Activated CD4-positive, alpha-beta T cell treated with anti-CD3 and anti-CD28 coated beads, Interleukin-2, Interleukin-6, amounts not matched to agents 100 ng/mL and 50 ng/mL, durations not matched to agents 16 hours and 8 hours (primary cell): ENCODE results near the gene SRGAP2.
A peak's percentile ranks its signal among the peaks of the same experiment; 100 is the strongest.
"Not testable (repeated sequence)": the region's sequence is repeated elsewhere in the genome, so short reads cannot be mapped to it uniquely, and the experiment has no call there.

Source experiments
- DNase-seq: peaks from one replicate; pipeline ENCODE4 v3.0.0-alpha.2; 2020

SRGAP2 gene

GRCh38 chr1:206210802-206211201 lies 7.5 kb downstream of the SRGAP2 start:
- not testable (repeated sequence) for DNase-seq

- not testable (repeated sequence) for DNase-seq
Measured at GRCh38 chr1:206215600-206216392, 12.5 kb downstream of the SRGAP2 start.

DNA sequence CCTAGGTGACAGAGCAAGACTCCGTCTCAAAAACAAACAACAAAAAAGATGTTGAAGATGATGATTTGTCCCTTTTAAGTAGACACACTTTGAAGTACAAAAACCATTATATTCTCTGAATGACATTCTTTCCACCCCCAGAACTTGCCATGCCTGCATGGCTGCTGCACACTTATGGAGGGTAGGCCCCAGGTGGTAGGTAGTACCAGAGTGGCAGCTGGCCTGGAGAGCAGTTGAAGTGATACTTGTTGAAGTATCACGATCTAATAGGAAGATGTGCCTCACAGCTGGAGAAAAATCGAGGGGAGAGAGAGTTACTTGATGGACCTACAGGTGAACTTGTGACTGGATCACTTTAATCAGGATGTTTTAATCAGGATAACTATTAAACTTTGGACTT lies 14.9 kb downstream of the SRGAP2 start:
- DNase-seq, result not testable (repeated sequence)

GRCh38 chr1:206218765-206219164 lies 15.4 kb downstream of the SRGAP2 start:
- DNase-seq, result not testable (repeated sequence)

GRCh38 chr1:206219514-206220331 lies 16.4 kb downstream of the SRGAP2 start:
- not testable (repeated sequence) for DNase-seq

GRCh38 chr1:206220332-206221000 lies 17.1 kb downstream of the SRGAP2 start:
- DNase-seq, result not testable (repeated sequence)

DNA sequence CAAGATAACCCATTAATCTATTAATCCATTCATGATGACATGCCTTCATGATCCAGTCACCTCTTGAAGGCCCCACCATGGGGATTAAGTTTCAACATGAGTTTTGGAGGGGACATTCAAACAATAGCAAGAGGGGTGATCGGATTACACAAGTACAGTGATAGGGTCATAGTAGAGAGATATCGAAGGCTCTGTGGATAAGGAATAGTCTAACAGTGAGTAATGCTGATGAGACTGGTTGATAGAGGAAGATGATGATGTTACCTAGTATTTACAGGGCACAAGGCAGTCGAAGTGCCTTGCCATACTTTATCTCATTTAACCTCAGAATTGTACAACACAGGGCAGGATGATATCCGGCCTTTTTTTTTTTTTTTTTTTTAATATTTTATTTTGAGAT lies 18.2 kb downstream of the SRGAP2 start:
- DNase-seq, result not testable (repeated sequence)

GRCh38 chr1:206224190-206224776 lies 20.9 kb downstream of the SRGAP2 start:
- peak; percentile 1 for DNase-seq

- not testable (repeated sequence) for DNase-seq
Measured at GRCh38 chr1:206225386-206225785, 22.0 kb downstream of the SRGAP2 start.

- DNase-seq, result not testable (repeated sequence)
Measured at GRCh38 chr1:206226886-206227285, 23.5 kb downstream of the SRGAP2 start.

- not testable (repeated sequence) for DNase-seq
Measured at GRCh38 chr1:206229286-206229685, 25.9 kb downstream of the SRGAP2 start.

- DNase-seq, result not testable (repeated sequence)
Measured at GRCh38 chr1:206231989-206232388, 28.6 kb downstream of the SRGAP2 start.

GRCh38 chr1:206232970-206233645 lies 29.8 kb downstream of the SRGAP2 start:
- not testable (repeated sequence) for DNase-seq

GRCh38 chr1:206234189-206234916 lies 31.0 kb downstream of the SRGAP2 start:
- DNase-seq, result not testable (repeated sequence)

GRCh38 chr1:206235190-206235589 lies 31.8 kb downstream of the SRGAP2 start:
- not testable (repeated sequence) for DNase-seq

GRCh38 chr1:206240288-206240687 lies 36.9 kb downstream of the SRGAP2 start:
- peak; percentile 44 for DNase-seq

DNA sequence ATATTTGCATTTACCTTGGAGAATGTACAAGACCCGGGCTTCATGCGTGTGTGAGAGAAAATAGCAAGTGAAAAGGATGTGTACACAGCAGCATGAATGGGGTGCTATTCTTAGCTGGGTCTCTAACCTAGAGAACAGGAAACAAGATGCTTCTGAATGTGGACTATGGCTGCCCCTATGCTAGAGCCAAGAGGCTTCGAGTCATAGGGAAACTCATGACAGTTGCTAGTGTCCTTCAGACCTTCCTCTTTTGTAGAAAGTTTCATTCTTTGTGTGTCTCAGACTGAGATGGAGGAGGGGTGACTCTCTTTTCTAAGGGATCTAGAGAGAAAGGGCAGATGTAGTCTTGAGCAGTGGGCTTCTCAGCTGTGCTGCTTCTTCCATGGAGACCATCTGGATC lies 40.0 kb downstream of the SRGAP2 start:
- DNase-seq, result peak; percentile 73

DNA sequence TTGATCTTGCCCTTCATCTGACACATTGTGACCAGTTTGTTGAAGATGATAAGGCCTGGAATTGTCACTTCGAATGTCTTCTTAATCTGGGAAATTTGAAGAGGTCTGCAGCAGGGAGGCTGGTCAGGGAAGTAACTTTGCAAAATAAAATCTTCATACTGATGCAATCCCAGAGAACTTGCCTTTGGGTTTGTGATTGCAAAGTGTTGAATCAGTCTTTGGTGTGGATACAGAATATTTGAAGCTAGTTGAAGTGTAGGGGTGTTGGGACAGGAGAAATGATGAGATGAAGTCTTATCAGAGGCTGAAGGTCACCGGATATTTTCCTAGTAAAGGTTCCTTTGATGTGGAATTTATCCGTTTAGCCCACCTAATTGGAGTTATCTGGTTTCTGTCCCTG lies 42.1 kb downstream of the SRGAP2 start:
- DNase-seq, result not testable (repeated sequence)

- not testable (repeated sequence) for DNase-seq
Measured at GRCh38 chr1:206246129-206246886, 43.0 kb downstream of the SRGAP2 start.

- DNase-seq, result not testable (repeated sequence)
Measured at GRCh38 chr1:206250953-206251681, 47.8 kb downstream of the SRGAP2 start.
